ENCODE data around the gene NRCAM. TPM values are rescaled to one million over a fixed set of nuclear protein-coding genes. Genes with fewer than 3 reads are reported as not detected.

The NRCAM gene
- polyA plus RNA-seq, 2 of the 4 experiments (the other 2 are of a cell fraction), result 129 to 210 TPM

- H3K9me3 ChIP-seq, result 0 out of 3 replicates have a peak, but pooled peaks cover 3% of the 10 kb centered on the region
- no peak for DNase-seq (ENCODE audit: low read depth in 1 of 2, low spot score in 1 of 2)
- no peak for FAIRE-seq
- 87% methylated on average over 3 of the region's 3 CpGs for WGBS (ENCODE audit: missing lambda C conversion rate)
- POLR2A ChIA-PET, result no interaction called here
- no peak overlapping the region for H3K4me2 ChIP-seq
- H3K4me1 ChIP-seq, result peaks cover 5% of the 10 kb centered on the region; the same call in 2 of the 3 replicates
- ATAC-seq, result no peak
- TF ChIP-seq TFCP2L1 (CRISPR knock-in tag; IDR thresholded peaks at IDR 0.05), result no peak
- no peak for TF ChIP-seq HOXB5 (CRISPR knock-in tag; IDR thresholded peaks at IDR 0.05)
- TF ChIP-seq ZC3H11A (IDR thresholded peaks at IDR 0.05), result no peak
- TF ChIP-seq BHLHE40 (IDR thresholded peaks at IDR 0.05; ENCODE audit: low read depth, low read length), result no peak
- TF ChIP-seq FOXS1 (CRISPR knock-in tag; IDR thresholded peaks at IDR 0.05), result no peak
- TF ChIP-seq EHF (CRISPR knock-in tag; IDR thresholded peaks at IDR 0.05), result no peak
- TF ChIP-seq POLR2AphosphoS2 (conservative IDR thresholded peaks at IDR 0.05; ENCODE audit: low read length), result no peak
- no peak for TF ChIP-seq HDAC2 (IDR thresholded peaks at IDR 0.05)
- no peak for TF ChIP-seq RCOR1 (IDR thresholded peaks at IDR 0.05; ENCODE audit: low read depth, low read length)
- TF ChIP-seq KDM1A (IDR thresholded peaks at IDR 0.05; ENCODE audit: low read depth), result no peak
- TF ChIP-seq CBX2 (IDR thresholded peaks at IDR 0.05; ENCODE audit: borderline replicate concordance, low read depth), result no peak
- TF ChIP-seq ZSCAN20 (CRISPR knock-in tag; IDR thresholded peaks at IDR 0.05), result no peak
- CTCF ChIA-PET, result interaction anchor here (1.3 to 1.4 kb wide), 2 partner anchors 264 to 308 kb away, joined by 3 read pairs; no protein-coding TSS in a partner anchor
- H3K4me3 ChIP-seq, result no peak overlapping the region
- no peak overlapping the region for H3K27ac ChIP-seq
Measured at GRCh38 chr7:108188724-108189123, 267.5 kb downstream of the NRCAM start.

GRCh38 chr7:108181073-108181985 is 274.9 kb downstream of the NRCAM start:
- FAIRE-seq, result peak; percentile 56
- peak; percentile 65 to 78; a peak in 5 of 6 replicates for ATAC-seq
- Histone ChIP-seq H3K27ac (peak overlapping the region; percentile 62 to 63; a peak in 5 of 6 replicates), H3K4me3 (no peak overlapping the region), H3K4me1 (peaks cover 12% of the 10 kb centered on the region), H3K9me3 (no peaks in the 10 kb centered on the region), H3K4me2 (no peak overlapping the region)
- WGBS (ENCODE audit: missing lambda C conversion rate), result 76% methylated on average over 8 of the region's 8 CpGs
- DNase-seq (ENCODE audit: low read depth in 1 of 2, low spot score in 1 of 2), result peak; percentile 39 to 73
- POLR2A ChIA-PET, result no interaction called here
- CTCF ChIA-PET, result interaction anchor here (0.7 to 2.5 kb wide), 16 partner anchors 8 to 331 kb away, joined by 3 to 7 read pairs (median 4); partner anchors contain the start of gene NRCAM
- TF ChIP-seq, protein P1, sequence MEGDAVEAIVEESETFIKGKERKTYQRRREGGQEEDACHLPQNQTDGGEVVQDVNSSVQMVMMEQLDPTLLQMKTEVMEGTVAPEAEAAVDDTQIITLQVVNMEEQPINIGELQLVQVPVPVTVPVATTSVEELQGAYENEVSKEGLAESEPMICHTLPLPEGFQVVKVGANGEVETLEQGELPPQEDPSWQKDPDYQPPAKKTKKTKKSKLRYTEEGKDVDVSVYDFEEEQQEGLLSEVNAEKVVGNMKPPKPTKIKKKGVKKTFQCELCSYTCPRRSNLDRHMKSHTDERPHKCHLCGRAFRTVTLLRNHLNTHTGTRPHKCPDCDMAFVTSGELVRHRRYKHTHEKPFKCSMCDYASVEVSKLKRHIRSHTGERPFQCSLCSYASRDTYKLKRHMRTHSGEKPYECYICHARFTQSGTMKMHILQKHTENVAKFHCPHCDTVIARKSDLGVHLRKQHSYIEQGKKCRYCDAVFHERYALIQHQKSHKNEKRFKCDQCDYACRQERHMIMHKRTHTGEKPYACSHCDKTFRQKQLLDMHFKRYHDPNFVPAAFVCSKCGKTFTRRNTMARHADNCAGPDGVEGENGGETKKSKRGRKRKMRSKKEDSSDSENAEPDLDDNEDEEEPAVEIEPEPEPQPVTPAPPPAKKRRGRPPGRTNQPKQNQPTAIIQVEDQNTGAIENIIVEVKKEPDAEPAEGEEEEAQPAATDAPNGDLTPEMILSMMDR (IDR thresholded peaks at IDR 0.05), result peak; percentile 91
- TF ChIP-seq TFCP2L1 (CRISPR knock-in tag; IDR thresholded peaks at IDR 0.05), result no peak
- peak; percentile 91 for TF ChIP-seq SMC3 (IDR thresholded peaks at IDR 0.05)
- no peak for TF ChIP-seq FOSL2 (IDR thresholded peaks at IDR 0.05)
- TF ChIP-seq FOSL2 (CRISPR knock-in tag; IDR thresholded peaks at IDR 0.05), result no peak
- no peak for TF ChIP-seq MAZ (IDR thresholded peaks at IDR 0.05; ENCODE audit: borderline replicate concordance, low read depth, low read length)
- TF ChIP-seq RAD21 (conservative IDR thresholded peaks at IDR 0.05 in 1 of 2, IDR thresholded peaks at IDR 0.05 in 1 of 2), result peak; percentile 92 to 93
- TF ChIP-seq SREBF2 (IDR thresholded peaks at IDR 0.05), result no peak
- no peak for TF ChIP-seq HES2 (IDR thresholded peaks at IDR 0.05)

DNA sequence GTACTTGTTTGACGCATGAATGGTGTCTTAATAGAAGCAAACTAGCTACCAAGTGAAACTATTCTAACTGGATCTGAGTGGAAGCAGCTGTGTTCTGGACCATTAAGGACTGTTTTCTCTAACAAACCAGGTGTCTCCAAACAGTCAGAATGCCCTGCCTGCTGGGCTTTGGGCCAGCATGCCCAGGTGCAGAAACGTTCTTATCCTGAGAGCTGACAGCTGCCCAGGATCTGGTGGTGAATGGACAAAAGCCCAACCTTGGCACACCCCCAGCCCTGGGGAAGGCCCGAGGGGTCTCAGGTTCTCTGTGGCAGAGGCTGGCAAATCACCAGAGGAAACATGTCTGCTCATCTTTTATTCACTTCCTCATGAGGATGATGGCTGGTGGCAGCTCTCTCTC is 277.8 kb downstream of the NRCAM start:
- DNase-seq (ENCODE audit: low read depth in 1 of 2, low spot score in 1 of 2) (no peak), FAIRE-seq (no peak), ATAC-seq (no peak)
- TF ChIP-seq HEYL (CRISPR knock-in tag; IDR thresholded peaks at IDR 0.05) (no peak), KDM5A (IDR thresholded peaks at IDR 0.05) (no peak), PBX3 (IDR thresholded peaks at IDR 0.05) (no peak), EP300 (IDR thresholded peaks at IDR 0.05) (no peak), RNF2 (IDR thresholded peaks at IDR 0.05; ENCODE audit: borderline replicate concordance, low read depth) (no peak), CHD2 (IDR thresholded peaks at IDR 0.05; ENCODE audit: low read length, partially characterized antibody) (no peak), RAD21 (conservative IDR thresholded peaks at IDR 0.05 in 1 of 2, IDR thresholded peaks at IDR 0.05 in 1 of 2) (no peak), JUNB (IDR thresholded peaks at IDR 0.05) (no peak), BCL3 (IDR thresholded peaks at IDR 0.05) (no peak), TFCP2L1 (CRISPR knock-in tag; IDR thresholded peaks at IDR 0.05) (no peak), POLR2A (IDR thresholded peaks at IDR 0.05; ENCODE audit: low read length) (no peak)
- TF ChIP-seq, protein P2, sequence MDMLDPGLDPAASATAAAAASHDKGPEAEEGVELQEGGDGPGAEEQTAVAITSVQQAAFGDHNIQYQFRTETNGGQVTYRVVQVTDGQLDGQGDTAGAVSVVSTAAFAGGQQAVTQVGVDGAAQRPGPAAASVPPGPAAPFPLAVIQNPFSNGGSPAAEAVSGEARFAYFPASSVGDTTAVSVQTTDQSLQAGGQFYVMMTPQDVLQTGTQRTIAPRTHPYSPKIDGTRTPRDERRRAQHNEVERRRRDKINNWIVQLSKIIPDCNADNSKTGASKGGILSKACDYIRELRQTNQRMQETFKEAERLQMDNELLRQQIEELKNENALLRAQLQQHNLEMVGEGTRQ (IDR thresholded peaks at IDR 0.05), result no peak
- Histone ChIP-seq H3K4me3 (no peak overlapping the region), H3K4me2 (no peak overlapping the region), H3K27ac (peak overlapping the region in 1 of 2 experiments; percentile 22; a peak in 1 of 6 replicates), H3K9me3 (no peaks in the 10 kb centered on the region), H3K4me1 (peaks cover 7% of the 10 kb centered on the region)
- CTCF ChIA-PET, result interaction anchor here (1.1 to 4.1 kb wide), 4 partner anchors 32 to 319 kb away, joined by 4 to 36 read pairs (median 12); no protein-coding TSS in a partner anchor
- 77% methylated on average over 3 of the region's 3 CpGs for WGBS (ENCODE audit: missing lambda C conversion rate)
- POLR2A ChIA-PET, result no interaction called here
